Stimulated activated CD4-positive, alpha-beta T cell treated with anti-CD3 and anti-CD28 coated beads, Interleukin-15, amount 100 ng/mL, for 24 hours (primary cell): ENCODE results near the gene TAC3.
A peak's percentile ranks its signal among the peaks of the same experiment; 100 is the strongest.
"Not testable (repeated sequence)": the region's sequence is repeated elsewhere in the genome, so short reads cannot be mapped to it uniquely, and the experiment has no call there.

Experiments used
- DNase-seq: peaks from one replicate; pipeline ENCODE4 v3.0.0-alpha.2; 2020

TAC3 gene

GRCh38 chr12:57031789-57032188 is 15.5 kb upstream of the TAC3 start:
- DNase-seq = no peak

- DNase-seq = peak; percentile 16
Measured at GRCh38 chr12:57031138-57031725, 14.9 kb upstream of the TAC3 start.

GRCh38 chr12:57029457-57029856 is 13.1 kb upstream of the TAC3 start:
- DNase-seq = no peak

- DNase-seq = peak; percentile 42
Measured at GRCh38 chr12:57027805-57028153, 11.4 kb upstream of the TAC3 start.

- peak; percentile 31 for DNase-seq
Measured at GRCh38 chr12:57027011-57027804, 10.9 kb upstream of the TAC3 start.

- DNase-seq = no peak
Measured at GRCh38 chr12:57025196-57025595, 8.9 kb upstream of the TAC3 start.

GRCh38 chr12:57022324-57022723 is 6.0 kb upstream of the TAC3 start:
- DNase-seq = not testable (repeated sequence)

- DNase-seq = no peak
Measured at GRCh38 chr12:57019983-57020719, 3.8 kb upstream of the TAC3 start.

- DNase-seq = no peak
Measured at GRCh38 chr12:57018906-57019305, 2.6 kb upstream of the TAC3 start.

GRCh38 chr12:57018353-57018752 is 2.0 kb upstream of the TAC3 start:
- DNase-seq = not testable (repeated sequence)

GRCh38 chr12:57012600-57013465 is 3.5 kb downstream of the TAC3 start:
- DNase-seq = no peak

- DNase-seq = peak; percentile 43
Measured at GRCh38 chr12:57011438-57012424, 4.6 kb downstream of the TAC3 start.

- no peak for DNase-seq
Measured at GRCh38 chr12:57010627-57011247, 5.6 kb downstream of the TAC3 start.

GRCh38 chr12:57009949-57010626 is 6.2 kb downstream of the TAC3 start:
- no peak for DNase-seq

GRCh38 chr12:57008178-57008577 is 8.2 kb downstream of the TAC3 start:
- DNase-seq = no peak

- peak; percentile 54 for DNase-seq
Measured at GRCh38 chr12:57006809-57007475, 9.4 kb downstream of the TAC3 start.

- DNase-seq = peak; percentile 72
Measured at GRCh38 chr12:57005980-57006808, 10.1 kb downstream of the TAC3 start, which contains the start of gene ZBTB39. Gene ZBTB39 (minus strand): TSS chr12:57006546. CDS start chr12:57004917, 1,629 bp downstream.

GRCh38 chr12:57004651-57005050 is 11.7 kb downstream of the TAC3 start:
- no peak for DNase-seq

GRCh38 chr12:57003395-57003794 is 12.9 kb downstream of the TAC3 start:
- no peak for DNase-seq
